GM18951 (cell line): ENCODE results near the gene TSPAN8.
"Not testable (repeated sequence)": the region's sequence is repeated elsewhere in the genome, so short reads cannot be mapped to it uniquely, and the experiment has no call there.

Source experiments
- POLR2A ChIP-seq: IDR thresholded peaks from 4 replicates; pipeline ENCODE4 v1.6.1; 2011; ENCODE audit warnings: mild to moderate bottlenecking; ENCODE audit not compliant: insufficient read length, insufficient read depth; ENCODE audit errors: extremely low read depth
- in situ Hi-C: fragments of 300-500 bp; cut with MboI; formaldehyde crosslinking; loops from one replicate; pipeline ENCODE4 v1.12.0; 2022; ENCODE audit warnings: low sequenced_read_pairs, mixed read lengths, inconsistent platforms; ENCODE audit not compliant: unreplicated experiment

Gene TSPAN8

GRCh38 chr12:71158361-71158882, 623 bp upstream of the TSPAN8 start:
- TF ChIP-seq POLR2A, result no peak
- in situ Hi-C loops, result no loop called here

GRCh38 chr12:71155225-71155624, 2.6 kb downstream of the TSPAN8 start:
- no peak for TF ChIP-seq POLR2A

GRCh38 chr12:71152851-71153250, 4.9 kb downstream of the TSPAN8 start:
- in situ Hi-C loops, result no loop called here
- TF ChIP-seq POLR2A, result no peak

More at GRCh38 chr12:71155225-71155624, 2.6 kb downstream of the TSPAN8 start:
- in situ Hi-C loops, result no loop called here

- in situ Hi-C loops, result not testable (repeated sequence)
These were observed 7.8 kb downstream of the TSPAN8 start for GRCh38 chr12:71150041-71150440.

GRCh38 chr12:71144682-71145081, 13.1 kb downstream of the TSPAN8 start:
- no peak for TF ChIP-seq POLR2A
- in situ Hi-C loops, result no loop called here

- in situ Hi-C loops, result no loop called here
- no peak for TF ChIP-seq POLR2A
These were observed 14.8 kb downstream of the TSPAN8 start for GRCh38 chr12:71142956-71143355.

GRCh38 chr12:71142016-71142415, 15.8 kb downstream of the TSPAN8 start:
- in situ Hi-C loops, result no loop called here
- TF ChIP-seq POLR2A, result no peak

- no peak for TF ChIP-seq POLR2A
These were observed 16.3 kb downstream of the TSPAN8 start for GRCh38 chr12:71141378-71141926.

GRCh38 chr12:71139153-71139735, 18.6 kb downstream of the TSPAN8 start:
- in situ Hi-C loops, result no loop called here
- TF ChIP-seq POLR2A, result no peak

More at GRCh38 chr12:71141378-71141926, 16.3 kb downstream of the TSPAN8 start:
- in situ Hi-C loops, result no loop called here

GRCh38 chr12:71138011-71138410, 19.8 kb downstream of the TSPAN8 start:
- TF ChIP-seq POLR2A, result no peak
- in situ Hi-C loops, result no loop called here

GRCh38 chr12:71135812-71136176, 22.0 kb downstream of the TSPAN8 start:
- in situ Hi-C loops, result no loop called here
- no peak for TF ChIP-seq POLR2A

- TF ChIP-seq POLR2A, result no peak
- in situ Hi-C loops, result no loop called here
These were observed 22.6 kb downstream of the TSPAN8 start for GRCh38 chr12:71135077-71135811.

GRCh38 chr12:71134405-71134804, 23.4 kb downstream of the TSPAN8 start:
- no peak for TF ChIP-seq POLR2A
- in situ Hi-C loops, result no loop called here

GRCh38 chr12:71130521-71131069, 27.2 kb downstream of the TSPAN8 start:
- in situ Hi-C loops, result no loop called here
- TF ChIP-seq POLR2A, result no peak
